GM18505 (cell line): ENCODE data around the gene CTCF.

ENCODE experiments used
- ATAC-seq: cut with Tn5 transposase; IDR thresholded peaks from one replicate; pipeline ENCODE4 v1.9.1; 2021; ENCODE audit not compliant: unreplicated experiment
- POLR2A ChIP-seq: IDR thresholded peaks from 4 replicates; pipeline ENCODE4 v1.6.1; 2011; ENCODE audit warnings: borderline replicate concordance; ENCODE audit not compliant: insufficient read depth, insufficient read length; ENCODE audit errors: extremely low read depth

The CTCF gene

GRCh38 chr16:67648088-67648763 is 85.9 kb downstream of the CTCF start:
- ATAC-seq, result no peak
- no peak for TF ChIP-seq POLR2A

- TF ChIP-seq POLR2A, result no peak
- no peak for ATAC-seq
Measured at GRCh38 chr16:67648764-67649407, 86.6 kb downstream of the CTCF start.

- no peak for ATAC-seq
- TF ChIP-seq POLR2A, result no peak
Measured at GRCh38 chr16:67649494-67649931, 87.2 kb downstream of the CTCF start.

DNA sequence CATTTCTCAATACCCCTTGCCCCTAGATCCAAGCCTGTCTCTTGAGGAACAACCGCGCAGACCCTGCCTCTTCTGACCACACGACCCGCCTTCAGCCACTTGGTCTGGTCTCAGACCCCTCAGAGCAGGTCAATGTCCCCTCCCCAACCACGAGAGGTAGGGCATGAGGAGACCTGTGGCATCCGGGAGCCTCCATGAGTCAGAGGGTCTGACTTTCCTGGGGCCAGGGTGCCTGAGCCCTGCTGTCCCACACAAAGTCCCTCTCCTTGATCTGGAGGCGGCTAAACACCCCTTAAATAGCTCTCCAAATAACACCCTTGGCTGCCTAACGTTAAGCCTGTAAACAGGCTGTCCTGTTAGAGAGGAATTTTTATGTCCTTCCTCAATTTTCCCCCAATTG is 87.7 kb downstream of the CTCF start:
- TF ChIP-seq POLR2A, result no peak
- ATAC-seq, result no peak

DNA sequence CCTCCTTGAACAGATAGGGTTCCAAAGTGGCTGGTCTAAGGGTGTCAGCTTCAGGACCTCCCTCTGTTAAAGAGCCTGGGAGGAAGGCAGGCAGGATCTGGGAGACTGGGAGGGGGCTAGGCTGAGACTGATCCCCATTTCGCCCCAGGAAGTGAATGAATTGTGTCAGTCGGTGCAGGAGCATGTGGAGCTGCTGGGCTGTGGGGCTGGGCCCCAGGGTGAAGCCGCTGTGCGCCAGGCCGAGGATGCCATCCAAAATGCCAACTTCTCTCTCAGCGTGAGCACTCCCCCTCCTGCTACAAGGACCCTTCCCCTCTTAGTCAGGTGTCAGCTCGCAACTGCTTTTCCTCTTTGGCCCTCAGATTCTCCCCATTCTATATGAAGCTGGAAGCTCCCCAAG is 88.7 kb downstream of the CTCF start:
- ATAC-seq, result no peak
- no peak for TF ChIP-seq POLR2A

DNA sequence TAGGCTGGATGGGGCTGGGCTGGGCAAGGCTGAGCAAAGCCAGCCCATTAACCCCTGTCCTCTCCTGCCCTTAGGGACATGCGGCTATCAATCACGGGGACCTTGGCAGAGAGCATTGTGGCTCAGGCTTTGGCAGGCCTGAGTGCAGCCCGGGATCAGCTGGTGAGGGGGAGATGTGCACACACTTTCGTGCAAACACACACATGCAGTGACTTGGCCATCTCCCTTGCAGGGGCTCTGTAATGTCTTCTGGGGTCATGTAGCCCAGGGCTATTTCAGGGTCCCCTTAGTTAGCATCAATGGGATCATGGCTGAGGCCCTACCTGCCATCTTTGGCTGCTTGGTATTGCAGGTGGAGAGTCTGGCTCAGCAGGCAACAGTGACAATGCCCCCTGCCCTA is 89.5 kb downstream of the CTCF start:
- no peak for ATAC-seq
- TF ChIP-seq POLR2A, result no peak

- no peak for ATAC-seq
- no peak for TF ChIP-seq POLR2A
Measured at GRCh38 chr16:67652578-67653127, 90.3 kb downstream of the CTCF start.

GRCh38 chr16:67653128-67653788 is 90.9 kb downstream of the CTCF start:
- TF ChIP-seq POLR2A, result no peak
- ATAC-seq, result no peak

DNA sequence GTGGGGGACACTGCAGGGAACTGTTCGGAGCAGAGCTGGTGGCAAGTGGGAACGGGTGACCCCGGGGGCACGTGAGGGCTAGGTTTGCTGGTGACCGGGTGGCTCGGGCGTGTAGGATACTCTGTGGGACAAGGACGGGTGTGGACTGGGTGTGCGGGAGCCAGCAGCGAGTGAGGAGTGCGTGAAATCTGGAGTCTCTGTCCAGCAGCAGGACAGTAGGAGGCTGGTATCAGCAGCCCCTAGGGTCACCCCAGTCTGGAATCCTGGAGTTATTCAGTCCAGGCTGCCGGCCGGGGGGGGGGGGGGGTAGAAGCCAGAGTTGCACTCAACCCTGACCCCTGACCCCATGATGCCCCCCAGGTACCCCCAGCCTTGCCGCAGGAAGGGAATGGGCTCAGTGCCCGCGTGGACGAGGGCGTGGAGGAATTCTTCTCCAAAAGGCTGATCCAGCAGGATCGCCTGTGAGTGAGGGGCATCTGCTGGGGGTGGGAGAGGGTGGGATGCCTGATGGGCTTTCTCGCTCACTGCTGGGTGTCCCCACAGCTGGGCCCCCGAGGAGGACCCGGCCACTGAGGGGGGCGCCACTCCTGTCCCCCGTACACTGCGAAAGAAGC is 91.6 kb downstream of the CTCF start:
- no peak for TF ChIP-seq POLR2A

GRCh38 chr16:67654403-67654911 is 92.1 kb downstream of the CTCF start:
- ATAC-seq, result no peak

More for the DNA sequence above, 91.6 kb downstream of the CTCF start:
- no peak for ATAC-seq

DNA sequence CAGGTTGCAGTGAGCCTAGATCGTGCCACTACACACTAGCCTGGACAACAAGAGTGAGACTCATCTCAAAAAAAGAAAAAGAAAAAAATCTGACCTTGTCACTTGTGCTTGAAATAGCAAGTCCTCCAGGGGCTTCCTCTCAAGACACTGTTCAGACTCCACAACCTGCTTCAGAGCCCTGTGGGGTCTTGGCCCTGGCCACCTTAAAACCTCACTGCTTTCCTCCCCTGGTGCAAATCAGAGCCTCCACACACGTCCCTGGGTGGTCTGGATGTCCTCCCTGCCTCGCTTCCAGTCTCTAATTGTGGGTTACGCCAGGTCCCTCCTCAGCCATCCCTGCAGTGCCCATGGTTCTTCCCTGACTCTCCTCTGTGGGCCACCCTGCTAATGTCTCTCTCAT is 93.0 kb downstream of the CTCF start:
- no peak for ATAC-seq
- TF ChIP-seq POLR2A, result no peak

More at GRCh38 chr16:67654403-67654911, 92.1 kb downstream of the CTCF start:
- TF ChIP-seq POLR2A, result no peak

- no peak for ATAC-seq
- TF ChIP-seq POLR2A, result no peak
Measured at GRCh38 chr16:67656344-67657016, 94.2 kb downstream of the CTCF start.
